ENCODE results near the gene FAM222A.

GRCh38 chr12:109730306-109731145 is 16.9 kb downstream of the FAM222A start:
- no peak for TF ChIP-seq ZNF274 (IDR thresholded peaks at IDR 0.05; ENCODE audit: low read depth, low read length)
- no peak for TF ChIP-seq SUZ12 (IDR thresholded peaks at IDR 0.05; ENCODE audit: extremely low read depth, insufficient read depth, insufficient read length)
- TF ChIP-seq YY1 (IDR thresholded peaks at IDR 0.05; ENCODE audit: insufficient read depth, insufficient read length), result no peak

Data from NT2/D1 (cell line).